H9 (cell line): ENCODE data around the gene PKNOX2. TPM values are rescaled to one million over a fixed set of nuclear protein-coding genes. Genes with fewer than 3 reads are reported as not detected.

Source experiments
- DNase-seq: peaks from one replicate; pipeline ENCODE4 v3.0.0-alpha.2; 2017
- H2AFZ ChIP-seq: one replicate; pipeline ENCODE4 v1.6.1; 2013; ENCODE audit warnings: mild to moderate bottlenecking, low read length, control low read depth, moderate library complexity
- H2AK5ac ChIP-seq: 2 replicates; pipeline ENCODE4 v1.6.1; 2013; ENCODE audit warnings: low read length, control low read depth, mixed read lengths; ENCODE audit not compliant: insufficient read length
- H2BK120ac ChIP-seq: one replicate; pipeline ENCODE4 v1.6.1; 2013; ENCODE audit warnings: low read depth, mild to moderate bottlenecking, low read length, control low read depth, inconsistent platforms; ENCODE audit not compliant: poor library complexity, severe bottlenecking
- H2BK12ac ChIP-seq: 2 replicates; pipeline ENCODE4 v1.6.1; 2013; ENCODE audit warnings: low read length, control low read depth, mixed read lengths, low read depth; ENCODE audit not compliant: insufficient read length
- H2BK15ac ChIP-seq: 2 replicates; pipeline ENCODE4 v1.6.1; 2013; ENCODE audit warnings: low read depth, low read length, control low read depth
- H2BK20ac ChIP-seq: one replicate; pipeline ENCODE4 v1.6.1; 2013; ENCODE audit warnings: low read depth, mild to moderate bottlenecking, low read length, control low read depth, inconsistent platforms; ENCODE audit not compliant: poor library complexity, severe bottlenecking
- H2BK5ac ChIP-seq: 2 replicates; pipeline ENCODE4 v1.6.1; 2013; ENCODE audit warnings: low read length, control low read depth, mixed read lengths; ENCODE audit not compliant: insufficient read length
- H3K14ac ChIP-seq: 2 replicates; pipeline ENCODE4 v1.6.1; 2013; ENCODE audit warnings: low read length, control low read depth; ENCODE audit not compliant: insufficient read depth
- H3K18ac ChIP-seq: 2 replicates; pipeline ENCODE4 v1.6.1; 2013; ENCODE audit warnings: low read depth, mild to moderate bottlenecking, mixed read lengths, low read length, control low read depth; ENCODE audit not compliant: insufficient read length
- H3K23ac ChIP-seq: 2 replicates; pipeline ENCODE4 v1.6.1; 2013; ENCODE audit warnings: low read length, control low read depth, mixed read lengths, low read depth; ENCODE audit not compliant: insufficient read length
- H3K23me2 ChIP-seq: 2 replicates; pipeline ENCODE4 v1.6.1; 2013; ENCODE audit warnings: low read depth, mild to moderate bottlenecking, mixed read lengths, low read length, control low read depth; ENCODE audit not compliant: insufficient read length, poor library complexity, severe bottlenecking
- H3K27ac ChIP-seq: 2 replicates; pipeline ENCODE4 v1.5.1; 2013; ENCODE audit warnings: low read length, control low read depth, mixed read lengths, low read depth; ENCODE audit not compliant: insufficient read length
- H3K27me3 ChIP-seq: 2 replicates; pipeline ENCODE4 v1.6.1; 2013; ENCODE audit warnings: low read length, control low read depth, inconsistent platforms; ENCODE audit not compliant: insufficient read depth
- H3K4ac ChIP-seq: 2 replicates; pipeline ENCODE4 v1.6.1; 2013; ENCODE audit warnings: low read depth, mild to moderate bottlenecking, control low read depth, inconsistent platforms, low read length, moderate library complexity
- H3K4me1 ChIP-seq: 2 replicates; pipeline ENCODE4 v1.6.1; 2013; ENCODE audit warnings: low read length, control low read depth, inconsistent platforms; ENCODE audit not compliant: insufficient read depth
- H3K4me2 ChIP-seq: 2 replicates; pipeline ENCODE4 v1.6.1; 2013; ENCODE audit warnings: low read length, control low read depth, mixed read lengths; ENCODE audit not compliant: insufficient read length, insufficient read depth
- H3K56ac ChIP-seq: 2 replicates; pipeline ENCODE4 v1.6.1; 2013; ENCODE audit warnings: low read depth, mild to moderate bottlenecking, mixed read lengths, low read length, control low read depth; ENCODE audit not compliant: insufficient read length
- H3K79me1 ChIP-seq: 2 replicates; pipeline ENCODE4 v1.6.1; 2013; ENCODE audit warnings: low read depth, mild to moderate bottlenecking, moderate library complexity, low read length, control low read depth, inconsistent platforms; ENCODE audit not compliant: insufficient read depth, poor library complexity, severe bottlenecking
- H3K79me2 ChIP-seq: 2 replicates; pipeline ENCODE4 v1.6.1; 2013; ENCODE audit warnings: low read length, control low read depth, inconsistent platforms; ENCODE audit not compliant: insufficient read depth
- H3K9ac ChIP-seq: 2 replicates; pipeline ENCODE4 v1.6.1; 2013; ENCODE audit warnings: low read length, control low read depth, mixed read lengths; ENCODE audit not compliant: insufficient read length; ENCODE audit errors: extremely low read depth
- H3K9me3 ChIP-seq: one replicate; pipeline ENCODE4 v1.6.1; 2013; ENCODE audit warnings: low read depth, low read length, inconsistent platforms; ENCODE audit not compliant: control insufficient read depth
- H3T11ph ChIP-seq: one replicate; pipeline ENCODE4 v1.6.1; 2013; ENCODE audit warnings: mild to moderate bottlenecking, low read length, control low read depth, inconsistent platforms
- H4K20me1 ChIP-seq: one replicate; pipeline ENCODE4 v1.6.1; 2013; ENCODE audit not compliant: control insufficient read depth, insufficient read length, insufficient read depth
- H4K5ac ChIP-seq: 2 replicates; pipeline ENCODE4 v1.6.1; 2013; ENCODE audit warnings: low read depth, mild to moderate bottlenecking, mixed read lengths, low read length, control low read depth; ENCODE audit not compliant: insufficient read length
- H4K8ac ChIP-seq: replicated peaks from 2 replicates; pipeline ENCODE4 v1.6.1; 2013; ENCODE audit warnings: low read length, control low read depth, mixed read lengths, low read depth; ENCODE audit not compliant: insufficient read length
- H4K91ac ChIP-seq: 2 replicates; pipeline ENCODE4 v1.6.1; 2013; ENCODE audit warnings: low read depth, mild to moderate bottlenecking, moderate library complexity, mixed read lengths, low read length, control low read depth; ENCODE audit not compliant: insufficient read length
- H3K27ac Mint-ChIP-seq, 3 experiments: 2 replicates in 2 of 3; 3 replicates in 1 of 3; pipeline ENCODE4 v1.8.0; 2020 to 2021; ENCODE audit warnings: mixed read lengths in 3 of 3, mild to moderate bottlenecking in 1 of 3, moderate library complexity in 1 of 3
- H3K27me3 Mint-ChIP-seq: 2 replicates; pipeline ENCODE4 v1.8.0; 2021; ENCODE audit warnings: low read depth, mild to moderate bottlenecking, moderate library complexity, mixed read lengths
- H3K36me3 Mint-ChIP-seq, 3 experiments: 2 replicates in 2 of 3; 3 replicates in 1 of 3; pipeline ENCODE4 v1.8.0; 2020 to 2021; ENCODE audit warnings: low read depth in 3 of 3, mixed read lengths in 3 of 3; ENCODE audit not compliant: insufficient read depth in 1 of 3
- H3K4me1 Mint-ChIP-seq, 2 experiments: 2 replicates each; pipeline ENCODE4 v1.8.0; 2020; ENCODE audit warnings: mixed read lengths in 2 of 2
- H3K4me3 Mint-ChIP-seq, 2 experiments: 2 replicates in 1 of 2; 3 replicates in 1 of 2; pipeline ENCODE4 v1.8.0; 2020 to 2021; ENCODE audit warnings: mild to moderate bottlenecking in 2 of 2, mixed read lengths in 2 of 2, moderate library complexity in 1 of 2
- H3K9me3 Mint-ChIP-seq, 2 experiments: 2 replicates in 1 of 2; 3 replicates in 1 of 2; pipeline ENCODE4 v1.8.0; 2020; ENCODE audit warnings: mild to moderate bottlenecking in 2 of 2, mixed read lengths in 2 of 2, moderate library complexity in 1 of 2
- CTCF ChIP-seq: fragments of 200-600 bp; sonication (generic); conservative IDR thresholded peaks from 3 replicates; pipeline ENCODE4 v1.8.0; 2021; ENCODE audit warnings: antibody characterized with exemption, mild to moderate bottlenecking
- WGBS: extraction: QIAGEN DNeasy Blood & Tissue Kit; methylation state at CpG from one replicate; pipeline ENCODE4 v1.1.7; 2013; ENCODE audit warnings: missing lambda C conversion rate, low lambda C conversion rate, mixed read lengths; ENCODE audit not compliant: insufficient read length; ENCODE audit errors: extremely low coverage; 5-methylcytosine and 5-hydroxymethylcytosine counted together
- total RNA-seq: library from RNA; stranded (reverse); gene quantifications from 2 replicates; pipeline ENCODE4 v1.2.1, GENCODE V29; 2021

The PKNOX2 gene
- total RNA-seq, 1 experiment from 2014 or later = 1.3 TPM

DNA sequence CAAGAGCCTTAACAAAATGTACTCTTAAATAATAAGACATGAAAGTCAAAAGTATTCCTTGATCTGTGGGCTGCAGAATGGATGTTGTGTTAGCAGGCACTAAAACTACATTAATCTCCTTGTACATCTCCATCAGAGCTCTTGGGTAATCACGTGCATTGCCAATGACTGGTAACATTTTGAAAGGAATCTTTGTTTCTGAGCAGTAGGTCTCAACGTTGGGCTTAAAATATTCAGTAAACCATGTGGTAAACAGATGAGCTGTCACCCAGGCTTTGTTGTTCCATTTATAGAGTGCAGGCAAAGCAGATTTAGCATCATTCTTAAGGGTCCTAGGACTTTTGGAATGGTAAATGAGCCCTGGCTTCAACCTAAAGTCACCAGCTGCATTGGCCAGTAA is 152.9 kb downstream of the PKNOX2 start:
- Histone ChIP-seq H3T11ph (no peak overlapping the region), H4K8ac (no peak overlapping the region), H2BK12ac (no peak overlapping the region), H3K27me3 (no peaks in the 10 kb centered on the region; the same call in 1 of the 2 replicates), H4K20me1 (no peaks in the 10 kb centered on the region), H3K4me1 (peaks cover 3% of the 10 kb centered on the region; the same call in 1 of the 2 replicates), H4K91ac (no peak overlapping the region), H3K14ac (no peak overlapping the region), H2AFZ (no peak overlapping the region), H3K9ac (no peak overlapping the region), H3K56ac (no peak overlapping the region), H2BK15ac (no peak overlapping the region), H3K79me1 (no peaks in the 10 kb centered on the region), H2BK5ac (no peak overlapping the region), H3K18ac (no peak overlapping the region), H3K23me2 (no peaks in the 10 kb centered on the region), H2AK5ac (no peak overlapping the region), H3K27ac (no peak overlapping the region), H3K23ac (no peak overlapping the region), H3K4me2 (no peak overlapping the region), H3K9me3 (no peaks in the 10 kb centered on the region), H2BK120ac (no peak overlapping the region), H2BK20ac (no peak overlapping the region), H3K4ac (no peak overlapping the region), H3K79me2 (no peaks in the 10 kb centered on the region), H4K5ac (no peak overlapping the region)
- no peak for DNase-seq
- Mint-ChIP-seq H3K9me3 (peaks cover 6 to 9% of the 10 kb centered on the region in 2 experiments), H3K27ac (no peak overlapping the region), H3K27me3 (peaks cover 4% of the 10 kb centered on the region), H3K4me3 (no peak overlapping the region), H3K36me3 (peaks cover 0 to 16% (median 8%) of the 10 kb centered on the region in 3 experiments; a peak in 5 of 7 replicates), H3K4me1 (peaks cover 41 to 45% of the 10 kb centered on the region in 2 experiments)
- WGBS = no CpG with 5 or more reads among the region's 2 CpGs
- TF ChIP-seq CTCF = no peak
